ENCODE data around the gene MRTFA.
A peak's percentile ranks its signal among the peaks of the same experiment; 100 is the strongest.

Gene MRTFA

GRCh38 chr22:40624770-40625169 lies 11.7 kb downstream of the MRTFA start:
- no peak overlapping the region for H3K27ac ChIP-seq
- DNase-seq (ENCODE audit: low spot score) = no peak
- CTCF ChIA-PET = interaction anchor here (0.6 kb wide), 1 partner anchor 228 kb away, joined by 4 read pairs; no protein-coding TSS in a partner anchor
- POLR2A ChIA-PET (ENCODE audit: low non-redundant PET) = no interaction called here
- no peak for TF ChIP-seq CTCF (conservative IDR thresholded peaks at IDR 0.05; ENCODE audit: low read depth)

- no peak overlapping the region for H3K27ac ChIP-seq
- TF ChIP-seq CTCF (conservative IDR thresholded peaks at IDR 0.05; ENCODE audit: low read depth) = no peak
- no peak for DNase-seq (ENCODE audit: low spot score)
- CTCF ChIA-PET = no interaction called here
- POLR2A ChIA-PET (ENCODE audit: low non-redundant PET) = no interaction called here
These were observed 15.0 kb downstream of the MRTFA start for GRCh38 chr22:40621309-40622151.

GRCh38 chr22:40620464-40621046 lies 16.0 kb downstream of the MRTFA start:
- POLR2A ChIA-PET (ENCODE audit: low non-redundant PET) = interaction anchor here (0.6 kb wide), 1 partner anchor 10 kb away, joined by 10 read pairs; no protein-coding TSS in a partner anchor

GRCh38 chr22:40618400-40618799 lies 18.1 kb downstream of the MRTFA start:
- CTCF ChIA-PET = interaction anchor here (0.8 kb wide), 1 partner anchor 9 kb away, joined by 3 read pairs; no protein-coding TSS in a partner anchor
- no peak overlapping the region for H3K27ac ChIP-seq
- POLR2A ChIA-PET (ENCODE audit: low non-redundant PET) = no interaction called here
- no peak for TF ChIP-seq CTCF (conservative IDR thresholded peaks at IDR 0.05; ENCODE audit: low read depth)
- no peak for DNase-seq (ENCODE audit: low spot score)

More at GRCh38 chr22:40620464-40621046, 16.0 kb downstream of the MRTFA start:
- TF ChIP-seq CTCF (conservative IDR thresholded peaks at IDR 0.05; ENCODE audit: low read depth) = no peak
- CTCF ChIA-PET = no interaction called here
- H3K27ac ChIP-seq = peak overlapping the region; percentile 48; the same call in 1 of the 2 replicates
- DNase-seq (ENCODE audit: low spot score) = peak; percentile 72

GRCh38 chr22:40616578-40616977 lies 19.9 kb downstream of the MRTFA start:
- no peak for TF ChIP-seq CTCF (conservative IDR thresholded peaks at IDR 0.05; ENCODE audit: low read depth)
- ChIA-PET CTCF (no interaction called here), POLR2A (ENCODE audit: low non-redundant PET) (no interaction called here)
- H3K27ac ChIP-seq = no peak overlapping the region
- no peak for DNase-seq (ENCODE audit: low spot score)

- no peak for TF ChIP-seq CTCF (conservative IDR thresholded peaks at IDR 0.05; ENCODE audit: low read depth)
- H3K27ac ChIP-seq = no peak overlapping the region
- no peak for DNase-seq (ENCODE audit: low spot score)
- ChIA-PET CTCF (no interaction called here), POLR2A (ENCODE audit: low non-redundant PET) (no interaction called here)
These were observed 23.5 kb downstream of the MRTFA start for GRCh38 chr22:40613067-40613466.
